H9 (cell line): Measurements from ENCODE around the gene ZBTB22. TPM values are rescaled to one million over a fixed set of nuclear protein-coding genes. Genes with fewer than 3 reads are reported as not detected.

ENCODE experiments used
- DNase-seq: peaks from one replicate; pipeline ENCODE4 v3.0.0-alpha.2; 2017
- H2AFZ ChIP-seq: one replicate; pipeline ENCODE4 v1.6.1; 2013; ENCODE audit warnings: mild to moderate bottlenecking, low read length, control low read depth, moderate library complexity
- H2AK5ac ChIP-seq: 2 replicates; pipeline ENCODE4 v1.6.1; 2013; ENCODE audit warnings: low read length, control low read depth, mixed read lengths; ENCODE audit not compliant: insufficient read length
- H2BK120ac ChIP-seq: one replicate; pipeline ENCODE4 v1.6.1; 2013; ENCODE audit warnings: low read depth, mild to moderate bottlenecking, low read length, control low read depth, inconsistent platforms; ENCODE audit not compliant: poor library complexity, severe bottlenecking
- H2BK12ac ChIP-seq: 2 replicates; pipeline ENCODE4 v1.6.1; 2013; ENCODE audit warnings: low read length, control low read depth, mixed read lengths, low read depth; ENCODE audit not compliant: insufficient read length
- H2BK15ac ChIP-seq: 2 replicates; pipeline ENCODE4 v1.6.1; 2013; ENCODE audit warnings: low read depth, low read length, control low read depth
- H2BK20ac ChIP-seq: one replicate; pipeline ENCODE4 v1.6.1; 2013; ENCODE audit warnings: low read depth, mild to moderate bottlenecking, low read length, control low read depth, inconsistent platforms; ENCODE audit not compliant: poor library complexity, severe bottlenecking
- H2BK5ac ChIP-seq: 2 replicates; pipeline ENCODE4 v1.6.1; 2013; ENCODE audit warnings: low read length, control low read depth, mixed read lengths; ENCODE audit not compliant: insufficient read length
- H3K14ac ChIP-seq: 2 replicates; pipeline ENCODE4 v1.6.1; 2013; ENCODE audit warnings: low read length, control low read depth; ENCODE audit not compliant: insufficient read depth
- H3K18ac ChIP-seq: 2 replicates; pipeline ENCODE4 v1.6.1; 2013; ENCODE audit warnings: low read depth, mild to moderate bottlenecking, mixed read lengths, low read length, control low read depth; ENCODE audit not compliant: insufficient read length
- H3K23ac ChIP-seq: 2 replicates; pipeline ENCODE4 v1.6.1; 2013; ENCODE audit warnings: low read length, control low read depth, mixed read lengths, low read depth; ENCODE audit not compliant: insufficient read length
- H3K23me2 ChIP-seq: 2 replicates; pipeline ENCODE4 v1.6.1; 2013; ENCODE audit warnings: low read depth, mild to moderate bottlenecking, mixed read lengths, low read length, control low read depth; ENCODE audit not compliant: insufficient read length, poor library complexity, severe bottlenecking
- H3K27ac ChIP-seq: 2 replicates; pipeline ENCODE4 v1.5.1; 2013; ENCODE audit warnings: low read length, control low read depth, mixed read lengths, low read depth; ENCODE audit not compliant: insufficient read length
- H3K27me3 ChIP-seq: 2 replicates; pipeline ENCODE4 v1.6.1; 2013; ENCODE audit warnings: low read length, control low read depth, inconsistent platforms; ENCODE audit not compliant: insufficient read depth
- H3K4ac ChIP-seq: 2 replicates; pipeline ENCODE4 v1.6.1; 2013; ENCODE audit warnings: low read depth, mild to moderate bottlenecking, control low read depth, inconsistent platforms, low read length, moderate library complexity
- H3K4me1 ChIP-seq: 2 replicates; pipeline ENCODE4 v1.6.1; 2013; ENCODE audit warnings: low read length, control low read depth, inconsistent platforms; ENCODE audit not compliant: insufficient read depth
- H3K4me2 ChIP-seq: 2 replicates; pipeline ENCODE4 v1.6.1; 2013; ENCODE audit warnings: low read length, control low read depth, mixed read lengths; ENCODE audit not compliant: insufficient read length, insufficient read depth
- H3K56ac ChIP-seq: 2 replicates; pipeline ENCODE4 v1.6.1; 2013; ENCODE audit warnings: low read depth, mild to moderate bottlenecking, mixed read lengths, low read length, control low read depth; ENCODE audit not compliant: insufficient read length
- H3K79me1 ChIP-seq: 2 replicates; pipeline ENCODE4 v1.6.1; 2013; ENCODE audit warnings: low read depth, mild to moderate bottlenecking, moderate library complexity, low read length, control low read depth, inconsistent platforms; ENCODE audit not compliant: insufficient read depth, poor library complexity, severe bottlenecking
- H3K79me2 ChIP-seq: 2 replicates; pipeline ENCODE4 v1.6.1; 2013; ENCODE audit warnings: low read length, control low read depth, inconsistent platforms; ENCODE audit not compliant: insufficient read depth
- H3K9ac ChIP-seq: 2 replicates; pipeline ENCODE4 v1.6.1; 2013; ENCODE audit warnings: low read length, control low read depth, mixed read lengths; ENCODE audit not compliant: insufficient read length; ENCODE audit errors: extremely low read depth
- H3K9me3 ChIP-seq: one replicate; pipeline ENCODE4 v1.6.1; 2013; ENCODE audit warnings: low read depth, low read length, inconsistent platforms; ENCODE audit not compliant: control insufficient read depth
- H3T11ph ChIP-seq: one replicate; pipeline ENCODE4 v1.6.1; 2013; ENCODE audit warnings: mild to moderate bottlenecking, low read length, control low read depth, inconsistent platforms
- H4K20me1 ChIP-seq: one replicate; pipeline ENCODE4 v1.6.1; 2013; ENCODE audit not compliant: control insufficient read depth, insufficient read length, insufficient read depth
- H4K5ac ChIP-seq: 2 replicates; pipeline ENCODE4 v1.6.1; 2013; ENCODE audit warnings: low read depth, mild to moderate bottlenecking, mixed read lengths, low read length, control low read depth; ENCODE audit not compliant: insufficient read length
- H4K8ac ChIP-seq: replicated peaks from 2 replicates; pipeline ENCODE4 v1.6.1; 2013; ENCODE audit warnings: low read length, control low read depth, mixed read lengths, low read depth; ENCODE audit not compliant: insufficient read length
- H4K91ac ChIP-seq: 2 replicates; pipeline ENCODE4 v1.6.1; 2013; ENCODE audit warnings: low read depth, mild to moderate bottlenecking, moderate library complexity, mixed read lengths, low read length, control low read depth; ENCODE audit not compliant: insufficient read length
- H3K27ac Mint-ChIP-seq, 3 experiments: 2 replicates in 2 of 3; 3 replicates in 1 of 3; pipeline ENCODE4 v1.8.0; 2020 to 2021; ENCODE audit warnings: mixed read lengths in 3 of 3, mild to moderate bottlenecking in 1 of 3, moderate library complexity in 1 of 3
- H3K27me3 Mint-ChIP-seq: 2 replicates; pipeline ENCODE4 v1.8.0; 2021; ENCODE audit warnings: low read depth, mild to moderate bottlenecking, moderate library complexity, mixed read lengths
- H3K36me3 Mint-ChIP-seq, 3 experiments: 2 replicates in 2 of 3; 3 replicates in 1 of 3; pipeline ENCODE4 v1.8.0; 2020 to 2021; ENCODE audit warnings: low read depth in 3 of 3, mixed read lengths in 3 of 3; ENCODE audit not compliant: insufficient read depth in 1 of 3
- H3K4me1 Mint-ChIP-seq, 2 experiments: 2 replicates each; pipeline ENCODE4 v1.8.0; 2020; ENCODE audit warnings: mixed read lengths in 2 of 2
- H3K4me3 Mint-ChIP-seq, 2 experiments: 2 replicates in 1 of 2; 3 replicates in 1 of 2; pipeline ENCODE4 v1.8.0; 2020 to 2021; ENCODE audit warnings: mild to moderate bottlenecking in 2 of 2, mixed read lengths in 2 of 2, moderate library complexity in 1 of 2
- H3K9me3 Mint-ChIP-seq, 2 experiments: 2 replicates in 1 of 2; 3 replicates in 1 of 2; pipeline ENCODE4 v1.8.0; 2020; ENCODE audit warnings: mild to moderate bottlenecking in 2 of 2, mixed read lengths in 2 of 2, moderate library complexity in 1 of 2
- CTCF ChIP-seq: fragments of 200-600 bp; sonication (generic); conservative IDR thresholded peaks from 3 replicates; pipeline ENCODE4 v1.8.0; 2021; ENCODE audit warnings: antibody characterized with exemption, mild to moderate bottlenecking
- WGBS: extraction: QIAGEN DNeasy Blood & Tissue Kit; methylation state at CpG from one replicate; pipeline ENCODE4 v1.1.7; 2013; ENCODE audit warnings: missing lambda C conversion rate, low lambda C conversion rate, mixed read lengths; ENCODE audit not compliant: insufficient read length; ENCODE audit errors: extremely low coverage; 5-methylcytosine and 5-hydroxymethylcytosine counted together
- total RNA-seq: library from RNA; stranded (reverse); gene quantifications from 2 replicates; pipeline ENCODE4 v1.2.1, GENCODE V29; 2021

Gene ZBTB22
- total RNA-seq, 1 experiment from 2014 or later = 8.1 TPM

DNA sequence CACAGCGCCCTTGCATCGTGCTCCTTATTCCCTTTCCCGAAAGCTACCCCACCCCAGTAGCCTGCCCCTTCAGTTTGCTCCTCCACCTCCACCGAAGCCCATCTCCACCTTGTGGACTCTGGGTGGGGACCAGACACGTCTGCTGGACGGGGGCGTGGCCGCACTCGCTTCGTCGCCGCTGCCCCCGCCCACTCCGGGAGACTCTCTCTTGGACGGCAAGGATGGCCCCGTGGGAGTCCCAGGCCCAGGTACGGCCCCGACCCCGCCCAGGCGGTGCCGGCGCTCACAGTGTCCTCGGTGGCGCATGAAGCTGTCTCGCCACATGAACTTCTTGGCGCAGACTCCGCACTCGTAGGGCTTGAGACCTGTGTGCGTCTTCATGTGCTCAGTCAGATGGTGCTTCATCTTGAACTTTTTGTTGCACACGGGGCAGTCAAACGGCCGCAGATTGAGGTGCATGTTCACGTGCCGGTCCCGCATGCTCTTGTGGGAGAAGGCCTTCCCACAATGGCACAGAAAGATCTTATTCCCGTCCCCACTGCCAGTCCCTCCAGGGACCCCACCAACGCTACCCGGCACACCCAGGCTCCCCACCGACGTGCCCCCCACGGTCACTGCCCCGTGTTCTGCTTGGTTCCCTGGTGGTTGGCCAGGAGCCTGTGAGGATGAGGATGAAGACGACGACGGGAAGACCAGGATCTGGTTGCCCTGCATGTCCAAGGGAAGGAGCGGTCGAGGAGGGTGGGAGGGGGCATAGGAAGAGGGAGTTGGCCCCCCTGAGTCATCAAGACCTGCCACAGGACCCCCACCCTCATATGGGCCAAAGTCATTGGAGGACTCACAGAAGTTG, 2.4 kb downstream of the ZBTB22 start:
- H3K27me3 ChIP-seq = no peaks in the 10 kb centered on the region
- no peaks in the 10 kb centered on the region; the same call in 1 of the 2 replicates for H3K79me2 ChIP-seq
- H3K23me2 ChIP-seq = peaks cover 31% of the 10 kb centered on the region
- H3K27ac ChIP-seq = no peak overlapping the region
- H3K4ac ChIP-seq = no peak overlapping the region
- H3K4me2 ChIP-seq = peak overlapping the region; percentile 92
- peak overlapping the region; percentile 9 for H3K18ac ChIP-seq
- H2BK12ac ChIP-seq = no peak overlapping the region
- no CpG with 5 or more reads among the region's 47 CpGs for WGBS
- no peak overlapping the region for H3K56ac ChIP-seq
- H3K4me3 Mint-ChIP-seq = peak overlapping the region; percentile 83 to 97
- no peak overlapping the region for H4K91ac ChIP-seq
- no peak overlapping the region for H3K14ac ChIP-seq
- TF ChIP-seq CTCF = no peak
- H3K4me1 Mint-ChIP-seq = peaks cover 47 to 52% of the 10 kb centered on the region in 2 experiments
- H2BK15ac ChIP-seq = no peak overlapping the region
- no peak overlapping the region for H2BK20ac ChIP-seq
- no peak overlapping the region for H3K9ac ChIP-seq
- no peaks in the 10 kb centered on the region for H3K4me1 ChIP-seq
- H3K36me3 Mint-ChIP-seq = peaks cover 14 to 34% (median 26%) of the 10 kb centered on the region in 3 experiments; a peak in 6 of 7 replicates
- H2BK5ac ChIP-seq = no peak overlapping the region
- no peak overlapping the region for H4K5ac ChIP-seq
- no peaks in the 10 kb centered on the region; the same call in 1 of the 2 replicates for H3K27me3 Mint-ChIP-seq
- no peak overlapping the region for H2AFZ ChIP-seq
- H3T11ph ChIP-seq = no peak overlapping the region
- no peak overlapping the region for H4K8ac ChIP-seq
- H2AK5ac ChIP-seq = no peak overlapping the region
- DNase-seq = peak; percentile 79
- no peak overlapping the region for H2BK120ac ChIP-seq
- H3K27ac Mint-ChIP-seq = peak overlapping the region in 1 of 3 experiments; percentile 68; a peak in 2 of 7 replicates
- no peaks in the 10 kb centered on the region for H4K20me1 ChIP-seq
- no peak overlapping the region for H3K23ac ChIP-seq
- peaks cover under 1% of the 10 kb centered on the region for H3K79me1 ChIP-seq
- no peaks in the 10 kb centered on the region for H3K9me3 Mint-ChIP-seq
- H3K9me3 ChIP-seq = no peaks in the 10 kb centered on the region
